GM18517 (cell line): ENCODE data around the gene DBNL.
"Not testable (repeated sequence)": the region's sequence is repeated elsewhere in the genome, so short reads cannot be mapped to it uniquely, and the experiment has no call there.

Source experiments
- ATAC-seq: cut with Tn5 transposase; IDR thresholded peaks from one replicate; pipeline ENCODE4 v1.9.1; 2021; ENCODE audit warnings: mild to moderate bottlenecking, moderate library complexity; ENCODE audit not compliant: unreplicated experiment

DBNL gene

GRCh38 chr7:44040493-44040891 lies 4.0 kb upstream of the DBNL start:
- not testable (repeated sequence) for ATAC-seq

- ATAC-seq = no peak
Observed at GRCh38 chr7:44042221-44042620, 2.3 kb upstream of the DBNL start.

- ATAC-seq = no peak
Observed at GRCh38 chr7:44043902-44044301, 600 bp upstream of the DBNL start.

GRCh38 chr7:44045226-44046014 lies 918 bp downstream of the DBNL start:
- no peak for ATAC-seq

GRCh38 chr7:44046321-44047061 lies 2.0 kb downstream of the DBNL start:
- ATAC-seq = peak; percentile 71

DNA sequence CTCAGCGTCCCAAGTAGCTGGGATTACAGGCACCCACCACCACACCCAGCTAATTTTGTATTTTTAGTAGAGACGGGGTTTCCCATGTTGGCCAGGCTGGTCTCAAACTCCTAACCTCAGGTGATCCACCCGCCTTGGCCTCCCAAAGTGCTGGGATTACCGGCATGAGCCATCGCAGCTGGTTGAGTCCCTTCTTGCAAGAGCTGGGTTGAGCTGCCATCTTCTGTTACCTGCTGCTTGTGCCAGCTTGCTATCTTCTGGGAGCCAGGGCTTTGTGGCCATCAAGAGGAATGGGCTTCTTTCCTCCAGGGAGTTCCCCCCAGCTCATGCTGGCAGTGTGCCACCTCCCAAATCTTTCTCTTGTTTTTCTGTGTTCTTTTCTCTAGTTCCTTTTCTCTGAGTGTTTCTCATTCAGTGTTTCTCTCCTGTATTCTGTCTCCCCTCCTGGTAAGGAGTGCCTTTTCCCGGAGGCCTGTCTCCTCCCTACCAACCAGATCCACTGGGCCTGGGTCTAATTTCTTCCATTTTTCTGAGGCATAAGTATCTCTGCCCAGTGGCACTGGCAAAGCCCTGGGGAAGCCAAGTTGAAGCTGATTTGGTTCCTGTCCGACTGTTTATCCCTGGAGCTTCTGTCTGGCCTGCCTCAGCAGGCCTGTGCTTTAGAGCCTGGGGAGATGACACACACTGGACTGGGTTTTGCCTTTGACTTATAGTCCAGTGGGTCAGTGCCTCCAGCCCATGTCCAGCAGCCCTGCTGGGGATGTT lies 3.7 kb downstream of the DBNL start:
- ATAC-seq = no peak

DNA sequence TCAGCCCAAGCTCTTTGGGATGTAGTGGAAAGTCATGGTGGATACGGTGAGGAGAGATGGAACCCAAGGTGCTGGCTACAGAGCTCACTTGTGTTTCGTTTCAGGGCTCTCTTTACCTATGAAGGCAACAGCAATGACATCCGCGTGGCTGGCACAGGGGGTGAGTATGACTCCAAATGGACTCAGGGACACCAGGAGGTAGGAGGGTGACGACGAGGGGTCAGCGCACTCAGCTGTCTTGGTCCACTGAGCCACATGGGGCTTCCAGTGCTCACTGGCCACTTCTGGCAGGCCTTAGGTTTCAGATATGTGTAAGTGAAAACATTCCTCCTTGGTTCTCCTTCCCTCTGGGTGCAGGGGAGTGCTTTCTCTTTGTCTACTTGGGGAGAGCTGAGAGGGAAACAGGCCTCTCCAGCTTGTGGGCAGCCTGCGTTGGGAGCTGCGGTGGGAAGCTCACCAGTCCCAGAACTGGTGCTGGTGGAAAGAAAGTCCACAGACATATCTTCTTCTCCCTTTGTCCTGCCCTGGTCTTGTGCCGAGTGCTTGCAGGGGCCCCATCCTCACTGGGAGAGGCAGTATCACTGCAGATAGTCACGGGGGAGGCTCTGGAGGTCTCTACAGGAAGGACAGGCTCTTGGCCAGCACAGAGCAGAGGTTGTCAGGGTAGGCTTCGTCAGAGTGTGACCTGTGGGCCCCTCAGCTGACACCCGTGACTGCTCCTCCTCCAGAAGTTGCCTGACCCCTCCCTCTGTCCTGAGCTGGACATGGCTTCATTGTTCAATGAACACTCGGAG lies 5.8 kb downstream of the DBNL start:
- no peak for ATAC-seq

GRCh38 chr7:44050915-44051560 lies 6.5 kb downstream of the DBNL start:
- ATAC-seq = no peak

DNA sequence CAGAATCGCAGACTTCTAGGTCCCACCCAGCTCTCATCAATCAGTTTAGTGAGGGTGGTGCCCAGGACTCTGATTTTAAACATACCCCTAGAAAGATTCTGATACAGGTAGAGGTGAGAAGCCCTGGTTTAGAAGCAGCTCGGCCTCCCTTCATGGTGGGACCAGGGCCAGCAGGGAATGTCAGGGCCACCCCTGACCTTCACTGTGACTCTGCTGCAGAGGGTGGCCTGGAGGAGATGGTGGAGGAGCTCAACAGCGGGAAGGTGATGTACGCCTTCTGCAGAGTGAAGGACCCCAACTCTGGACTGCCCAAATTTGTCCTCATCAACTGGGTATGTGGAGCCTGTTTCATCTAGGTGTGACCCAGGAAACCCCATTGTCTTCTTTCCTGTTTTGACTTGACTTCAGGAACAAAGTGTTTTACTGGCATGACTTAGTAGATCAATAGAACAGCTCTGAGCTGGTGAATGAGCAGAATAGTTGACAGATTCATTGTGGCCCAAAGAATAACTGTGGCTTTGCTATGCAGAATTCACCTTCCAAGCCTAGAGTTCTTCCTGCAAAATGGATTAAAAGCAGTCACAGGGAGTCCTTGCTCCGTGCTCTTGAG lies 7.2 kb downstream of the DBNL start:
- no peak for ATAC-seq

GRCh38 chr7:44052771-44053365 lies 8.4 kb downstream of the DBNL start:
- no peak for ATAC-seq

- ATAC-seq = no peak
Observed at GRCh38 chr7:44056681-44057080, 12.2 kb downstream of the DBNL start.

DNA sequence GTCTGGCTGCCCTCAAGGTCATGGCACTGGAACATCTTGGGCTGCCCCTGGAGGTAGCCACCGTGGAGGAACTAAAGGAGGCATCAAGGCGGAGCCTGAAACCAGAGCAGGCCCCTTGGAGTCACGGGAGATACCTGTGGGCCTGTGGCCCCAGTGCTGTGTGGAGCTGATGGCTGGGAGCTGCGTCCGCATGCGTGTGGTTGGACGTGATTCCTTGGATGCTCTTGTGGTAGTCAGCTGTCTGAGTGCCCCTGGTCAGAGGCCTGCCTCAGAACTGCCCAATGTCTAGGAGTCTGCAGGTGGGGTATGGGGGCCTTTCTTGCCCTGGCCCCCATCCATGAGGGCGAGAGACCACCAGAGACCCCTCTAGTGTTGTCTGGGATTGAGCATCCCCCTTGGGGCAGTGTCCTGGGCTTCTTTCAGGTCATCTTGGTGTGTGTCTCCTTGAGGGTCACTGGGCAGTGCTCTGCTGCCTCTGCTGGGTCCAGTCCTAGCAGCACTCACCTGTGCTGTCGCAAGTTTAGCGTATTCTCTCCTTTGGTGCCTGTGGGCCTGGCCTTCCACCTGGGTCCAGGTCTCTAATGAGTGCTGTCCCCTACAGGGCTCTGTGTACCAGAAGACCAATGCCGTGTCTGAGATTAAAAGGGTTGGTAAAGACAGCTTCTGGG lies 12.8 kb downstream of the DBNL start:
- ATAC-seq = no peak

DNA sequence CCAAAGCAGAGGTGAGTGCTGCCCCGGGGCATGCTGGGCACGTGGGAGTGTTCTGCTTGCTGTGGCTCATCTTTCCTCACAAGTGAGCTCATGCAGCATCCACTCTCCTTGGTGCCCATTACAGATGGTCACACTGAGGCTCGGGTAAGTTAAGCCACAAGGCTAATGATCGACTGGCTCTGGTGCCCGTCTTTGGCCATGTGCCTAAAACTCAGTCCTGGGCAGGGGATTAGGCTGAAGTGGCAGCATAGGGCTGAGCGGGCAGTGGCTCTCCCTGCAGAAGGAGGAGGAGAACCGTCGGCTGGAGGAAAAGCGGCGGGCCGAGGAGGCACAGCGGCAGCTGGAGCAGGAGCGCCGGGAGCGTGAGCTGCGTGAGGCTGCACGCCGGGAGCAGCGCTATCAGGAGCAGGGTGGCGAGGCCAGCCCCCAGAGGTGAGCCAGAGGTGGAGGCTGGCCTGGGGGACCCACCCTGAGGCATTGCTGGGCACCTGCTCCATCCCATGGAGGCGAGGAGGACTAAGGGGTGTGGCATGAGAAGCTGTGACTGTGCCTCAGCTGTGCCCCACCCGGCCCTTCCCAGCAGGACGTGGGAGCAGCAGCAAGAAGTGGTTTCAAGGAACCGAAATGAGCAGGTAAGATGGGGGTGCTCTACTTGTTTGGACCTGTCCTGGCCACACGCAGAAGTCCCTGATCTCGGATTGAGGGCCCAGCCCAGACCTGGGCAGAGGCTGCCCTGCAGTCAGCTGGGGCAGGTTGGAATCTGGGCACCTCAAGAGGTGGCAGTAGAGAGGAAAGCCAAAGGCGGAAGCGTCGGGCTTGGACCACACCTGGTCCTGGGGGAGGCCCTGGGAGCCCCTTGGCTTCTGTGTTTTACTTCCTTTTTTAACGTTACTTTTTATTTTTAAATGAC lies 13.6 kb downstream of the DBNL start:
- peak; percentile 9 for ATAC-seq

DNA sequence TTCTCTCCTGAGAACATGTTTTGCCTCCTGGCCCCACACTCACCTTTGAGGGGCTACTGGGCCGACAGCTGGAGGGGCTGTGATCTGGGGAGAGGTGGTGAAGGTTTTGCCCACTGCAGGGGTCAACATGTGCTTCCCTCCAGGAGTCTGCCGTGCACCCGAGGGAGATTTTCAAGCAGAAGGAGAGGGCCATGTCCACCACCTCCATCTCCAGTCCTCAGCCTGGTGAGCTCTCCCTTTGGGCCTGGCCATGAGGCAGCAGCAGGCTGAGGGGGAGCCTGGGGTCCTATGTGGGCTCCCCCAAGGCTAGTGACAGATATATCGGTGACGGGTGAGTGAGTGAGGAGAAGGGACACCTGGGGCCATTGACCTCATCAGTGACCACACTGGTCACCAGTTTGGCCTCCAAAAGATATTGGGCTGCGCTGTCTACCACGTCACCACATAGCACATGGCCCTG lies 14.3 kb downstream of the DBNL start:
- no peak for ATAC-seq

- peak; percentile 60 for ATAC-seq
Observed at GRCh38 chr7:44059219-44060090, 15.0 kb downstream of the DBNL start.

DNA sequence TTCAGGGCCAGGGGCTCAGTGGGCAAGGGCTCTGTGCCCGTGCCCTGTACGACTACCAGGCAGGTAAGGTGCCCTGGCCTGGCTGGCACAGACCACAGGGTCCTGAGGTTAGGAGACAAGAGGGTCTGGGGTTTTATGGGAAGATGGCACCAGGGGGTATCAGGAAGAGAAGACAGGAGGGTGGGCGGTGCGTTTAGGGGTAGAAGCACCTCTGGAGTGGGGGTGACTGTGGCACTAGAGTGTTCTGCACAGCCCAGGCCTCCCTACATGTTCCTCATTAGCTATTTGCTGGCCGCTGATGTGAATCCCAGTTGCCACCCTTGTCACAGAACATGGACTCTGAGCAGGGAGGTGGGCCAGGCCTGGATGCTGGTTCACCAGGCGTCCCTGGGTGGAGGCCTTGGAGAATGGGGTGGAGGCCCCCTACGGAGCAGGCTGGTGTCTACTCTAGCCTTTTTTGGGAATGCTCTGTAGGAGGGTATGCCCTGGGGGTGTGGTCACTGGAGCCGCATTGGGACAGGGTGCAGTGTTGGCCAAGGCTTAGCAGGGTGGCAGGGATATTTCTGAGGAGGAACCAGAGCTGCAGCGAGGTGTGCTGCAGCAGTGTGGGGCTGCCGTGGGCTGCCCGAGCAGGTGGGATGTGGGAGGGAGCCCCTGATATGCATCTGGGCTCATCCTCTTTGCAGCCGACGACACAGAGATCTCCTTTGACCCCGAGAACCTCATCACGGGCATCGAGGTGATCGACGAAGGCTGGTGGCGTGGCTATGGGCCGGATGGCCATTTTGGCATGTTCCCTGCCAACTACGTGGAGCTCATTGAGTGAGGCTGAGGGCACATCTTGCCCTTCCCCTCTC lies 15.8 kb downstream of the DBNL start:
- no peak for ATAC-seq
